GM19438 (cell line): ENCODE data around the gene ABTB2.
A peak's percentile ranks its signal among the peaks of the same experiment; 100 is the strongest.

Experiments
- ATAC-seq: cut with Tn5 transposase; IDR thresholded peaks from one replicate; pipeline ENCODE4 v1.9.1; 2021; ENCODE audit warnings: low read depth; ENCODE audit not compliant: unreplicated experiment

The ABTB2 gene

DNA sequence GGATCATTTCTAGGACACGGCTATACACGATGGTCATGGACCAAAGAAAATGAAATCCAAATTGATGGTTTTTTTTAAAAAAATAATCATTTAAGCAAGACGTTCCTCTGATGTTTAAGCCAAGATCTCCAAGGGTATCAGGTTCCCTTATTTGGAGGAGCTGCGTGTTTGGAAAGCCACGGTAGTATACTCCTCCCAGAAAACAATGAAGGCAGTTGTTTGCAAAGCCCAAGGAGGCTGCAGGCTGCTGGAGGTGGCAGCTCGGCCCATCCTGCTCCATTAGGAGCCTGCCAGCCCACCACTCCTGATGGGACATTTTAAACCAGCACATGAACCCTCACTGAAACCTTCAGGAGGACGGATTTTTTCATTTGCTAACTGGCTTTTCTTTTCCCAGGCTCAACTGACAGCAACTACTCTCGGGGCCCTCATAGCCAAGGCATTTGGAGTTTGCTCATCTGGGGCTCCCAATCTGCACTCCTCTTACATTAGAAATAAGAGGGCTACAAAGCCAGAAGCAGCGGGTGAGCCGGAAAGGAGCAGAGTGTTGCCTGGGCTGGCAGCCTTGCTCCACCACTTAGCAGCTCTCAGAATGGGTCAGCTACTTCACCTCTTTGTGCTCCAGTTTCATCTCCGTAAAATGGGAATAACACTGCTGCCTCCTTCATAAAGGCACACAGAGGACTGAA is 58.4 kb downstream of the ABTB2 start:
- ATAC-seq: no peak

DNA sequence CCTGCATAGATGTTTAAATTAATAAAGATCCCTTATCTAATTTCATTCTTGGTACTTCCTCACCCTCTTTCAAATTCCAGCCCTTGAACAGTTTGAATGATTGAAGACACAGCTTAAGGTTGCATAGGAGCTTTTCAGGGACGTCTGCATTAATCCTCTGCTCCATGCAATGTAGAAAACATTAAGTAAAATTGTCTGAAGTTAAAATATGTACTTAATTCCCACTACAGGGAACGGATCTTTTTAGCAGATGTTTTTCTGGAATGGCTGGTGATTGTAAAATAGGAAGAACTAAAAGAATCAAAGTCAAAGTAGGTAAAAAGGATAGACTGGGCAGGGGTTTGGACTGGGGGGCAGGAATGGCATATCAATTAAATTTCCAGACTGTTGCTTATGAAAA is 58.9 kb downstream of the ABTB2 start:
- no peak for ATAC-seq

DNA sequence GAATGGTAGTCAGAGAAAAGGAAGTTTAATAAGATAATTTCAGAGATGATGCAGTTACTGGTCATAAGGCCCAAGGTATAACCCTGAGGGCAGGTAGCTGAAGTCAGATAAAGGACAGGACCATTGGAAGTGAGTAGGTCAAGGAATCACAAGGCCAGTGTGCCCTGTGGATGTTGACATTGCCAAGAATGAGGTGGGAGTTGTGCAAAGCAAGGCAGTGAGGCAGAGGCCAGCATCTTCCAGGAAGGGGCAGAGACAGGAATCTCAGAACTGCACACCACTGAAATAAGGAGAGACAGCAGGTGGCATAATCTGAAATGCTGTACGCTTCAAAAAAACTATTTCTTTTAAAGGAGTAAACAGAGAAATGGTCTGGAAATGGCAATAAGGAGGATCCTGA is 61.4 kb downstream of the ABTB2 start:
- no peak for ATAC-seq

DNA sequence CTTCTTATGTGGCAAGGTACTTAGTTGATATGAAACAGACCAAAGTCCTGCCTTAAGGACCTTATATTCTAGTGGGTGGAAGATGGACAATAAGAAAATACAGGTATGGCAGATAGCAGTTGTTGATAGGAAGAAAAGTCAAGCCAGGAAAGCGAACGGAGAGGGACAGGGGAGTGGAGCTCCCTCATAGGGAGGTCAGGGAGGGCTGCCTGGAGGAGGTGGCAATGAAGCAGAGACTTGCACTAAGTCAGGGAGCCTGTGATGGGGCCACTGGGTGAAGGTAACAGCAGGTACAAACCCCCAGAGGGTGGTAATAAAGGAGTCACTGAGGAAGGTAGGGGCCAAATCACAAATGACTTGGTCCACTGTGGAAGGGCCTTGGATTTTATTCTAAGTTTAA is 65.3 kb downstream of the ABTB2 start:
- ATAC-seq: no peak

DNA sequence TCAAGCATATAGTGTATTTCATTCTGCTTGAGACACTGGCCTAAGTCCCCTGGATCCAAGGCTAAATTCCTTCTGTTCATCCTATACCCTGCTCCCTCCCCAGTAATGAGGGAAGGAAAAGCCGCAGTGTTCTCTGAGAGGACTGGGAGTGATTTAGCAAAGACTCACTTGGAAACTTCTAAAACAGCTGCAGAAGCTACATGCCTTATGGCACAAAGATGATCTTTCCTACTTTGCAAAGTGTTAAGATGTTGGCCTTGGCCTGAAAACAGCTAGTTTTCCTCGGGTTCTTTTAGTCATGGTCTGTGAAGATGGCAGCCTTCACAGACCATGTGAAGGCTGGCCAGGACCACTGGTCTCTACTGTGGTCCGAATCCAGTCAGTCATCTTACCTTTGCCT is 65.7 kb downstream of the ABTB2 start:
- ATAC-seq: no peak

GRCh38 chr11:34290926-34291325 is 66.9 kb downstream of the ABTB2 start:
- no peak for ATAC-seq

DNA sequence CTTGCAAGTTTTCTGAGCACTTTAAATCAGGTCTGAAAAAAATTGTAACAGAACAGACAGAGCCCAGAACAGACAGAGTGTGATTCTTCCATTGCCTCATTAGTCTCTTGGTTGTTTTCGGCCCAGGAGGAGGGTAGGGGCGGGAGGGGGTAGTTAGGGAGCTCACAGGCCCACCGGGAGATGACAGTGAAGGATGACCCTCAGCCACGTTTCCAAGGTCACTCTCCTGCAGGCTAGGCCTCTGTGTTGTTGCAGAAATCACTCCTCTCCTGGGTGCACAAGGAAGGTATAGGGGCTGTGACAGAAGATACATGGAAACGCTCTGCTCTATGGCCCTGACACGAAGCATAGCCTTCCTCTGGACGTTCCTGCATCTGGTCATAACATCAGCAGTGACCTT is 69.3 kb downstream of the ABTB2 start:
- no peak for ATAC-seq

DNA sequence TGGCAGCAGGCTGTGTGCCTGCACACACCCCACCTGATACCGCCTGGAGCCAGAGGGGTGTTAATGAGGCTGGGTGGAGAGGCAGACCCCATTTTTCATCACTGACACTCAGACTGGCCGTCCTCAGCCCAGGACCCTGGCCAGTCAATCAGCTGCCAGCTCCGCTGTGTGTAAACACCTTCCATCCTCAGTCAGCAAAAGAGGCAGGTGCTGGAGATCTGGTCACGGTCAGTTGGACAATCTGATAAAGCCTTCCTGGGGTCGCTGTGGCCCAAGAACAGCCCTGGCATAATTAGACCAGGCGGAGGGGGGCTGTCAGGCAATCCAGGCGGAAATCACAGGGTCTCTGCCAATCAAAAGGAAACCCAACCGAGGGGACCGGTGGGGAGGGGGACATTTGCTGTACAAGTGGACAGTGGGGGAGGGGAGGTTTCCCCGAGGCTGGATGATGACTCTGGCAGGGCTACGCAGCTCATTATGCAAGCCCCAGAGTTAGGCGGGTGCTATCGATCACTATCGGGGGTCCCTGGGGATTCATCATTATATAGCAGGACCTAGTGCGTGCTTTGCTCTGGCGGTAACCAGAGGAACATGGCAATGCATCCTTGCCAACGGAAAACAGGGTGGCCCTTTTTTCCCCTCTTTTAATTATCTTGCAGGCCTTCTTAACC is 72.9 kb downstream of the ABTB2 start:
- no peak for ATAC-seq

DNA sequence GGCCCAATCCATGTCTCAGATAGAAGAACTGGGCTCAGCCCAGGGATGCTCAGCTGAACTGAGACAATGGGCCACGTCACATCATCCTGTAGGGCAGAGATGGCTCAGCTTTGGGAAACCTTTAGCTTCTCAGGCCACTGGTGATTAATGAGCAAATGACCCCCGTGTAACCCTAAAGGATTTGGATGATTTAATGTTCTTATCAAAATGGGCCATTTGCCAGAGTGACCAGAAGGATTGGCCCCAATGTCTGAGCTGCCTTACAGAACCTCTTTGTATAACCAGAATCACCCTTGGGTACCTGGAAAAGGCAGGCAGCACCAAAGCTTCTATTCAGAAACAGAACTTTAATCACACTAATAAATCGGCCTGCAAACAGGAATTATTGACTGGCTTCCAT is 73.7 kb downstream of the ABTB2 start:
- no peak for ATAC-seq

DNA sequence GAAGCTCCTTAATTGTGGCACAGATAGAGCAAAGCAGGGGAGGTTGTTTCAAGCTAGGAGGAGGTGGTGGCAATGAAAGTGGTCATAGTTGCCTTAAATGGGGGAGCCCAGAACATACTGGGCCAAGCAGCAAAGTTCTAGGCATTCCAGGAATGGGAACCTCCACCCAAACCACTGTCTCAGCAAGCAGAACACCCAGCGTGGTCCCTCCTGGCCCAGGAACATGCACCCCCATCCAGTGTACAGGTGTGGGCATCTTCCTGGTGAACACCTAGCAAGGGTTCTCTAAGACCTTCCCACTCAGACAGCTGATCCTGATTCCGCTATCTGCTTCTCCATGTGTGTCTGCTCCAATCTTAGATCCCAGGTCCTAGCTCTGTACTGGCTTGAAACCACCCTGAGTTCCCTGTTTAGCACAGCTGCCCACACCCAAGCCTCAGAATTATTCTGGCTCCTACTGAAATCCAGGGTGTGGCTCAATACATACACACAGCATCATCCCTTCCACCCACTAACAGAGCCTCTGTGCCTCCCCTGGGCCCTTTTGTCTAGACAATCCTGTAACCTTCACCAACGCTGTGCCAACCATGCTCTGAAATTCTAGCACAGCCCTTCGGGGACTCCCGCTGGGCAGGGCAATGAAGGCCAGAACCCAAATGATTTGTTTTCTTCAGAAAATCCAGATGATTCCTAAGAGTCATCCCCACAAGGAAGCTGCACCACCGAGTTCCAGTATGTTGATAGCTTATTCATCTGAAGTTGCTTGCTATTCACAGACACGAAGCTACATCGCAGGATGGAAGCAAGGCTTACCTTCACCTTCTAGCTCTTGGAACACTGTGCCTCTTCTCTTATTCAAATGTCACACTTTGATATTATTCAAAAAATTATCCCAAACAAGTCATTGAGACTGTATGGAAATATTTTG is 76.6 kb downstream of the ABTB2 start:
- ATAC-seq: no peak

- ATAC-seq: peak; percentile 75
These were observed 79.0 kb downstream of the ABTB2 start for GRCh38 chr11:34278693-34279297.

DNA sequence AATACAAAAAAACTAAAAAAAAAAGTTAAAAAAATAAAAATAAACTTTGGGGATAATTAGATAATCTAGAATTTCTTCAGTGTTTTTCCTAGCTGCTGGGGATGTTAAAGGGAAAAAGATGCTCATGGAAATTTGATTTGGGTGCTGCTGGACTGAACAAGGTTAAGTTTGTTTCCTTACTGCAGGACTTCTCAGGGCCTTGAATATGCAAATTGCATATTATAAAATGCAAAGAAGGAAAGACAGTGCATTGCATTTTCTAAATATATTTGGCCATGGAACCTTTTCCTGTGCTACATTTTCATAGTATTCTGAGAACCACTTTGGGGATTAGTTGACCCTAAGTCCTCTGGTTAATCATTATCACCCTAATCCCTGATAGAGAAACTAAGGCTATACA is 79.6 kb downstream of the ABTB2 start:
- ATAC-seq: no peak

GRCh38 chr11:34277171-34277570 is 80.6 kb downstream of the ABTB2 start:
- ATAC-seq: no peak

DNA sequence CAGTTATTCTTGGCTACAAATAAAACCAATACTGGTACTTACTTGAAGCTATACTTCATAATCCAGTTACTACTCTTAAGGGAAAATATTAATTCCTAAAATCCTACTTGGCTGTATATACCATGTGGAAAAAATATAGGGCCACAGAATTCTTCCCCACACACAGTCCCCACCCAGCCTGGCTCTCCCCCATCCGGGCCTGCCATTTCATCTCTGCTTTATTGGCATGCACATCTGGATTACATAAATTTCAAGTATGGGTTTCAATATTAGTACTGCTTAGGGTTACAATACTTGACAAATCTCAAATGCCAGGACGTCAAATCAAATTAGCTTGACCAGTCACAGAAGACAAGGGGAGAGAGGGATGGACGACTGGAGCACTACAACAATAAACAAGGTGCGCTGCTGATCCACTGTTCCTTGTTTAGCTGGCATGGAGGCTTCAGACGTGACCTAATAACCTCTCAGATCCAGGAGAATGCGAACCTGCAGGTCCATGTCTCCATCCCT is 81.4 kb downstream of the ABTB2 start:
- no peak for ATAC-seq

GRCh38 chr11:34275486-34275885 is 82.3 kb downstream of the ABTB2 start:
- no peak for ATAC-seq

- ATAC-seq: no peak
These were observed 83.0 kb downstream of the ABTB2 start for GRCh38 chr11:34274712-34275398.

DNA sequence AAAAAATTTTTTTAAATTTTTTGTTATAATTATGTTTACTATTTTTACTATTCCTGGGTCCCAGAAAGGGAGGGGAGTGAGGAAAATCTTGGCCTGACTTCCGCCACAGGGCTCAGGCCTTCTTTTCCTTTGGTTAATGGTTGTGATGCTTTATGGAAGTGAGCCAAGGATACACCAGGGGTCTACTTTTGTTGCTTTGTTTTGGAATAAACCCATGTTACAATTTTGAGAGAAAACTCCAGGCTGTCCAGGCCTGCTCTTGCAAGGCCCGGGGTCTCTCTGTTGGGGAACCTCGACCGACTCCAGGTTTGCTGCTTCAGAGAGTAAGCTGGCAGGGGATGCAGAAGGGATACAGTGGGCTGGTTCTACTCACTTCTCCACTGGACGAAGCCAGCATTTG is 84.7 kb downstream of the ABTB2 start:
- no peak for ATAC-seq

DNA sequence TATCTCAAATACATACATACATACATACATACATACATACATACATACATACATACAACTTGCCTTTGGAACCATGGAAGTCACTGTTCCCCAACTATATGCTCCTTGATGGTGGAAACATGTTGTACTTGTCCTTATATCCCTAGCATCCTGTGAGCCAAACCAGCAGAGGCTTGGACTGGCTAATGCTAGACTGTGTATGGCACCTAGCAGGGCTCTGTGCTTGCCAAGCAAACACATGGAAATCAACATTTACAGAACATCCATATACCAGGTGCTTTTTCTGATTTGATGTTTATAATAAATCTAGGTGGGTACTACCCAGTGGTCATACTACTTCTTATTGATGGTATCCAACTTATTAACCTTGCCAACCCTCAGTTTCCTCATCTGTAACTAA is 86.1 kb downstream of the ABTB2 start:
- ATAC-seq: no peak

GRCh38 chr11:34270711-34271110 is 87.1 kb downstream of the ABTB2 start:
- no peak for ATAC-seq

DNA sequence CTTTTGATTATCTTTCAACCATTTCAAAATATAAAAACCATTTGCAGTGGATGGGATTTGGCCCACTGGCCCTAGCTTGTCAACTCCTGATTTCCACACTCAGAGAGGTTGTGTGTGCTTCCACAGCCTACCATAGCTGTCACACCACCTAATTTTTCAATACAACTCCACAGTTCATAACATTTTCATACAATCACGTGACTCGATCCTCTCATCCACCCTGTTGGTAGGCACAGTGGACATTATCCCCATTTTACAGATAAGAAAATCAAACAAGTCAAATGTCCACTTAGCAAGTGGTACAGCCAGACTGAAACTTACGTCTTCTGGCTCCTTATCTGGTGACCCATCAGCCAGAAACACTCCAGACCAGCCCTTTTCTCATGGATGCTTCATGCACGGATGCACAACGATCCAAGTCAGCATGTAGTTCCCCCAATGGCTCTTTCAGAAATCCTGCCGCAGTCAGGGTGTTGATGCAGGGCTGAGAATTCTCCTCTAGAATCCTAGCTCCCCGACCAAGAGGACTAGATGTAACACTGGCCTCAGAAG is 88.0 kb downstream of the ABTB2 start:
- no peak for ATAC-seq
